ENCODE data around the gene KMO. TPM values are rescaled to one million over a fixed set of nuclear protein-coding genes. Genes with fewer than 3 reads are reported as not detected.

KMO gene
- total and polyA plus RNA-seq, 3 experiments from 2014 or later = 0.06 to 1.4 (median 0.60) TPM

DNA sequence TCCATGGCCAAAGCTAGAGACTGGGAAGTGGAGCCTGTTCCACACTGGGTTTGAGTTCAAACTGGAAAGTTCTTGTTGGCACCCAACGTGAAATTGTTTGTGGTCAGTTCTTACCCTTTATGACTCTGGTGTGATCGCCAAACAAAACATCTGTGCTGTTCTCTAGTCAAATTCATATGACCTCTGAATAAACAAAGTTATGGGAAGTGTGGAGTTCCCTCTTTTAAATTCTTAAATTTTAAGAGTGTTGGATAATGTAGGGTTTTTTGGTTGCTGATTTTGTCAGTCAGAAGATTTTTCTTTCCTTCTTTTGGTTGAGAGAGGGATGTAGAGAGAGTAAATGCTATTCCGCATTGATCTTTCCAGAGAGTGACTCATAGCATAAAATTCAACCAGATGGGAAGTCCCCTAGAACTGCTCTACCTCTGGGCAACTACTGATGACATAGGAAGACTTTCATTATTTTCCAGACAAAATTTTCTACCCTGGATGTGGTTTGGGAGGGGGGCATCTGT, 71.6 kb downstream of the KMO start:
- Histone ChIP-seq H3K27me3 (ENCODE audit: insufficient read depth, low read length, poor library complexity, severe bottlenecking) (no peaks in the 10 kb centered on the region), H3K4me3 (ENCODE audit: low read length) (no peak overlapping the region), H3K9me3 (ENCODE audit: low read length) (no peaks in the 10 kb centered on the region), H3K27ac (ENCODE audit: low read depth, low read length) (no peak overlapping the region), H3K4me1 (ENCODE audit: insufficient read depth, low read length) (no peaks in the 10 kb centered on the region), H3K36me3 (ENCODE audit: insufficient read depth, low read length) (no peaks in the 10 kb centered on the region)
- no peaks in the 10 kb centered on the region for H3K4me1 Mint-ChIP-seq
- no peak overlapping the region for H3K4me3 Mint-ChIP-seq
- H3K27ac Mint-ChIP-seq = peak overlapping the region in 1 of 8 donors; percentile 73
- ChIA-PET CTCF (no interaction called here), POLR2A (no interaction called here)
- no peaks in the 10 kb centered on the region for H3K9me3 Mint-ChIP-seq
- DNase-seq = no peak
- H3K36me3 Mint-ChIP-seq = peaks cover 8 to 14% (median 13%) of the 10 kb centered on the region in 3 donors
- peaks cover 0 to 2% of the 10 kb centered on the region in 2 donors for H3K27me3 Mint-ChIP-seq

- Histone ChIP-seq H3K9me3 (ENCODE audit: low read length) (no peaks in the 10 kb centered on the region), H3K4me1 (ENCODE audit: insufficient read depth, low read length) (no peaks in the 10 kb centered on the region), H3K36me3 (ENCODE audit: insufficient read depth, low read length) (no peaks in the 10 kb centered on the region), H3K27me3 (ENCODE audit: insufficient read depth, low read length, poor library complexity, severe bottlenecking) (no peaks in the 10 kb centered on the region), H3K27ac (ENCODE audit: low read depth, low read length) (no peak overlapping the region), H3K4me3 (ENCODE audit: low read length) (no peak overlapping the region)
- DNase-seq = no peak
- H3K4me3 Mint-ChIP-seq = no peak overlapping the region
- peaks cover 0 to 2% of the 10 kb centered on the region in 2 donors for H3K27me3 Mint-ChIP-seq
- POLR2A ChIA-PET = no interaction called here
- CTCF ChIA-PET = no interaction called here
- H3K36me3 Mint-ChIP-seq = peaks cover 8 to 14% (median 13%) of the 10 kb centered on the region in 3 donors
- no peaks in the 10 kb centered on the region for H3K4me1 Mint-ChIP-seq
- no peak overlapping the region for H3K27ac Mint-ChIP-seq
- H3K9me3 Mint-ChIP-seq = no peaks in the 10 kb centered on the region
These were observed 73.1 kb downstream of the KMO start for GRCh38 chr1:241605146-241605805.

DNA sequence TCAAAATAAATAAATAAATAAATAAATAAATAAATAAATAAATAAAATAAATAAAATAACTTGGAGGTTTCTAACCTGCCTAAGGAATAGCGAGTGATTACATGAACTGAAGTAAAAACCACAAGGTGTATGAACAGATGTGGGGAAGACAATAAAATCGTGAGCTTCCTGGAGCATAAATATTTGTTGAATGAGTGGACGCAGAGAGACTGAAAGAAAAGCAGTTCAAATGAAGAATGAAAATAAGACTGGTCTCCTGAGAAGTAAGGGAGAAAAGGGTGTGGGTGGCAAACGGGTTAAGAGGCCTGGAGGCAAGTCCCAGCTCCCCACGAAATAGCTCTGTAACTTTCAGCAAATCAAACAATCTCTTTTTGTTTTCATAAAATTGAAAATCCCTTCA, 74.4 kb downstream of the KMO start:
- DNase-seq = no peak
- no peak overlapping the region for H3K4me3 ChIP-seq (ENCODE audit: low read length)
- H3K4me1 ChIP-seq (ENCODE audit: insufficient read depth, low read length) = no peaks in the 10 kb centered on the region
- Mint-ChIP-seq H3K36me3 (peaks cover 2 to 12% (median 9%) of the 10 kb centered on the region in 3 donors), H3K9me3 (no peaks in the 10 kb centered on the region), H3K27ac (no peak overlapping the region), H3K4me3 (no peak overlapping the region), H3K4me1 (no peaks in the 10 kb centered on the region), H3K27me3 (peaks cover 0 to 2% of the 10 kb centered on the region in 2 donors)
- CTCF ChIA-PET = no interaction called here
- no peaks in the 10 kb centered on the region for H3K9me3 ChIP-seq (ENCODE audit: low read length)
- no peak overlapping the region for H3K27ac ChIP-seq (ENCODE audit: low read depth, low read length)
- no peaks in the 10 kb centered on the region for H3K27me3 ChIP-seq (ENCODE audit: insufficient read depth, low read length, poor library complexity, severe bottlenecking)
- POLR2A ChIA-PET = no interaction called here
- H3K36me3 ChIP-seq (ENCODE audit: insufficient read depth, low read length) = no peaks in the 10 kb centered on the region

DNA sequence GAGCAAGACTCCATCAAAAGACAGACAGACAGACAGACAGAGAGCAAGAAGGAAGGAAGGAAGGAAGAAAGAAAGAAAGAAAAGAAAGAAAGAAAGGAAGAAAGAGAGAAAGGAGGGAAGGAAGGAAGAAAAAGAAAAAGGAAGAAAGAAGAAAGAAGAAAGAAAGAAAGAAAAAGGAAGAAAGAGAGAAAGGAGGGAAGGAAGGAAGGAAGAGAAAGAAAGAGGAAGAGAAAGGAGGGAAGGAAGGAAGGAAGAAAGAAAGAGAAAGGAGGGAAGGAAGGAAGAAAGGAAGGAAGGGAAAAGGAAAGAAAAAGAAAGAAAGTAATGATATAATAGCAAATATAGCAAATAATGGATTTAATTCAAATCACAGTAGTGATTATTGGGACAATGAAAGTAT, 75.3 kb downstream of the KMO start:
- Histone ChIP-seq H3K4me1 (ENCODE audit: insufficient read depth, low read length) (no peaks in the 10 kb centered on the region), H3K9me3 (ENCODE audit: low read length) (no peaks in the 10 kb centered on the region), H3K27me3 (ENCODE audit: insufficient read depth, low read length, poor library complexity, severe bottlenecking) (no peaks in the 10 kb centered on the region), H3K27ac (ENCODE audit: low read depth, low read length) (no peak overlapping the region), H3K36me3 (ENCODE audit: insufficient read depth, low read length) (no peaks in the 10 kb centered on the region), H3K4me3 (ENCODE audit: low read length) (no peak overlapping the region)
- Mint-ChIP-seq H3K27me3 (peaks cover 0 to 1% of the 10 kb centered on the region in 2 donors), H3K27ac (peak overlapping the region in 1 of 8 donors; percentile 35), H3K36me3 (peaks cover 2 to 9% (median 7%) of the 10 kb centered on the region in 3 donors), H3K4me1 (no peaks in the 10 kb centered on the region), H3K9me3 (no peaks in the 10 kb centered on the region), H3K4me3 (no peak overlapping the region)
- ChIA-PET CTCF (no interaction called here), POLR2A (no interaction called here)
- DNase-seq = no peak

DNA sequence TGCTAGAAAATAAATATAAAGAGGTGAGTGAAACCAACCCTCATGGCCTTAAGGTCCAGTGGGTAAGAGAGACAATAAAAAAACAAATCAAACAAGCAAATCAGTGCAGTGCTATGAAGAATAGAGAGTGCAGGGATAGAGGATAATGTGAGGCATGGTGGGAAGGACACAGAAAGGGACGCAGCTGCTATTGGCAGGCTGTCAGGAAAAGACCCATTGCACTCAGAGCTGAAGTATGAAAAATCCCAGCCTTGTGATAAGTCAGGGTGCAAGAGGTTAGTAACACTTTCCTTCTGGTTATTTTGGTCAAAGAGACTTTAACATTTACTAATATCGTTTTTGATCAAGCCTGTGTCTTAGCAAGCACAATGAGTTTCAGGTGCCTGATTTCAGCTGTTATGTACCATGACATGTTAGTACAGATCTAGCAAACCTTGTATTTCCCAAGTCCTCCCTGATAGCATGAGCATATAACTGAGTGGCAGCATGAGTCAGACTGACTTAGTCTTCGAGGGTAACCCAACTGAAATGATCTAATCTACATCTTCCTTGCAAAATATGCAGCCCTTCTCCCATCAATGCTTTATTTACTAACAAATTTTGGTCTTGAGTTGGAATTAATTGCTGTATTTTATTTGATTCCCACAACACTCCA, 76.3 kb downstream of the KMO start:
- no peak overlapping the region for H3K27ac ChIP-seq (ENCODE audit: low read depth, low read length)
- H3K27me3 Mint-ChIP-seq = peaks cover 0 to 1% of the 10 kb centered on the region in 2 donors
- no peak overlapping the region for H3K4me3 Mint-ChIP-seq
- H3K9me3 ChIP-seq (ENCODE audit: low read length) = no peaks in the 10 kb centered on the region
- no peaks in the 10 kb centered on the region for H3K27me3 ChIP-seq (ENCODE audit: insufficient read depth, low read length, poor library complexity, severe bottlenecking)
- CTCF ChIA-PET = interaction anchor here (0.8 kb wide), 1 partner anchor 18 kb away, joined by 3 read pairs; no protein-coding TSS in a partner anchor
- H3K36me3 Mint-ChIP-seq = peaks cover 0 to under 1% (median 0%) of the 10 kb centered on the region in 3 donors
- H3K4me1 Mint-ChIP-seq = no peaks in the 10 kb centered on the region
- DNase-seq = no peak
- POLR2A ChIA-PET = no interaction called here
- peak overlapping the region in 1 of 8 donors; percentile 9 for H3K27ac Mint-ChIP-seq
- no peaks in the 10 kb centered on the region for H3K4me1 ChIP-seq (ENCODE audit: insufficient read depth, low read length)
- H3K4me3 ChIP-seq (ENCODE audit: low read length) = no peak overlapping the region
- no peaks in the 10 kb centered on the region for H3K9me3 Mint-ChIP-seq
- no peaks in the 10 kb centered on the region for H3K36me3 ChIP-seq (ENCODE audit: insufficient read depth, low read length)

GRCh38 chr1:241610056-241610815, 78.1 kb downstream of the KMO start:
- Mint-ChIP-seq H3K27me3 (peaks cover 0 to 1% of the 10 kb centered on the region in 2 donors), H3K4me1 (no peaks in the 10 kb centered on the region), H3K9me3 (no peaks in the 10 kb centered on the region), H3K27ac (no peak overlapping the region), H3K36me3 (no peaks in the 10 kb centered on the region), H3K4me3 (no peak overlapping the region)
- no peaks in the 10 kb centered on the region for H3K9me3 ChIP-seq (ENCODE audit: low read length)
- no peaks in the 10 kb centered on the region for H3K36me3 ChIP-seq (ENCODE audit: insufficient read depth, low read length)
- H3K27me3 ChIP-seq (ENCODE audit: insufficient read depth, low read length, poor library complexity, severe bottlenecking) = no peaks in the 10 kb centered on the region
- H3K4me1 ChIP-seq (ENCODE audit: insufficient read depth, low read length) = no peaks in the 10 kb centered on the region
- DNase-seq = no peak
- CTCF ChIA-PET = interaction anchor here (0.6 to 4.1 kb wide), 12 partner anchors 8 to 389 kb away, joined by 3 to 37 read pairs (median 4); partner anchors contain the start of gene MAP1LC3C
- no peak overlapping the region for H3K4me3 ChIP-seq (ENCODE audit: low read length)
- no peak overlapping the region for H3K27ac ChIP-seq (ENCODE audit: low read depth, low read length)
- POLR2A ChIA-PET = interaction anchor here (1.0 kb wide), 1 partner anchor 388 kb away, joined by 3 read pairs; no protein-coding TSS in a partner anchor

GRCh38 chr1:241611063-241611462, 78.9 kb downstream of the KMO start:
- Mint-ChIP-seq H3K27me3 (peaks cover 0 to 1% of the 10 kb centered on the region in 2 donors), H3K4me3 (no peak overlapping the region), H3K36me3 (no peaks in the 10 kb centered on the region), H3K9me3 (no peaks in the 10 kb centered on the region), H3K27ac (no peak overlapping the region), H3K4me1 (no peaks in the 10 kb centered on the region)
- no peaks in the 10 kb centered on the region for H3K4me1 ChIP-seq (ENCODE audit: insufficient read depth, low read length)
- H3K9me3 ChIP-seq (ENCODE audit: low read length) = no peaks in the 10 kb centered on the region
- H3K4me3 ChIP-seq (ENCODE audit: low read length) = no peak overlapping the region
- no peaks in the 10 kb centered on the region for H3K27me3 ChIP-seq (ENCODE audit: insufficient read depth, low read length, poor library complexity, severe bottlenecking)
- no peak overlapping the region for H3K27ac ChIP-seq (ENCODE audit: low read depth, low read length)
- ChIA-PET CTCF (interaction anchor here (0.6 to 4.1 kb wide), 17 partner anchors 9 to 388 kb away, joined by 3 to 37 read pairs (median 4); partner anchors contain the start of gene MAP1LC3C), POLR2A (interaction anchor here (1.0 kb wide), 1 partner anchor 387 kb away, joined by 3 read pairs; no protein-coding TSS in a partner anchor)
- no peaks in the 10 kb centered on the region for H3K36me3 ChIP-seq (ENCODE audit: insufficient read depth, low read length)
- DNase-seq = peak in 2 of 5 donors; percentile 55 to 59
